ENCODE measurements around the gene TBL3. TPM values are rescaled to one million over a fixed set of nuclear protein-coding genes. Genes with fewer than 3 reads are reported as not detected.

TBL3 gene
- total RNA-seq, 1 experiment from 2014 or later = 73.4 TPM

GRCh38 chr16:1978476-1979120, 6.7 kb downstream of the TBL3 start (continued):
- TF ChIP-seq, protein P1, sequence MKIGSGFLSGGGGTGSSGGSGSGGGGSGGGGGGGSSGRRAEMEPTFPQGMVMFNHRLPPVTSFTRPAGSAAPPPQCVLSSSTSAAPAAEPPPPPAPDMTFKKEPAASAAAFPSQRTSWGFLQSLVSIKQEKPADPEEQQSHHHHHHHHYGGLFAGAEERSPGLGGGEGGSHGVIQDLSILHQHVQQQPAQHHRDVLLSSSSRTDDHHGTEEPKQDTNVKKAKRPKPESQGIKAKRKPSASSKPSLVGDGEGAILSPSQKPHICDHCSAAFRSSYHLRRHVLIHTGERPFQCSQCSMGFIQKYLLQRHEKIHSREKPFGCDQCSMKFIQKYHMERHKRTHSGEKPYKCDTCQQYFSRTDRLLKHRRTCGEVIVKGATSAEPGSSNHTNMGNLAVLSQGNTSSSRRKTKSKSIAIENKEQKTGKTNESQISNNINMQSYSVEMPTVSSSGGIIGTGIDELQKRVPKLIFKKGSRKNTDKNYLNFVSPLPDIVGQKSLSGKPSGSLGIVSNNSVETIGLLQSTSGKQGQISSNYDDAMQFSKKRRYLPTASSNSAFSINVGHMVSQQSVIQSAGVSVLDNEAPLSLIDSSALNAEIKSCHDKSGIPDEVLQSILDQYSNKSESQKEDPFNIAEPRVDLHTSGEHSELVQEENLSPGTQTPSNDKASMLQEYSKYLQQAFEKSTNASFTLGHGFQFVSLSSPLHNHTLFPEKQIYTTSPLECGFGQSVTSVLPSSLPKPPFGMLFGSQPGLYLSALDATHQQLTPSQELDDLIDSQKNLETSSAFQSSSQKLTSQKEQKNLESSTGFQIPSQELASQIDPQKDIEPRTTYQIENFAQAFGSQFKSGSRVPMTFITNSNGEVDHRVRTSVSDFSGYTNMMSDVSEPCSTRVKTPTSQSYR (CRISPR knock-in tag; IDR thresholded peaks at IDR 0.05) = peak; percentile 13; the same call in 1 of the 2 replicates
- TF ChIP-seq KAT7 (CRISPR knock-in tag; IDR thresholded peaks at IDR 0.05; ENCODE audit: borderline replicate concordance) (no peak), ESRRA (CRISPR knock-in tag; IDR thresholded peaks at IDR 0.05; ENCODE audit: borderline replicate concordance) (no peak), TEAD4 (CRISPR knock-in tag; IDR thresholded peaks at IDR 0.05) (no peak), MYBL2 (CRISPR knock-in tag; IDR thresholded peaks at IDR 0.05) (0 out of 2 replicates have a peak, but pooled peaks have one; percentile 2), MXD4 (CRISPR knock-in tag; IDR thresholded peaks at IDR 0.05; ENCODE audit: borderline replicate concordance) (no peak), ZNF219 (CRISPR knock-in tag; IDR thresholded peaks at IDR 0.05; ENCODE audit: borderline replicate concordance) (no peak; the same call in 1 of the 2 replicates), GABPB1 (CRISPR knock-in tag; IDR thresholded peaks at IDR 0.05) (no peak), FOXP1 (CRISPR knock-in tag; IDR thresholded peaks at IDR 0.05; ENCODE audit: borderline replicate concordance) (no peak), CREB1 (CRISPR knock-in tag; IDR thresholded peaks at IDR 0.05) (no peak), TCF7 (CRISPR knock-in tag; IDR thresholded peaks at IDR 0.05; ENCODE audit: low read depth) (no peak)
- TF ChIP-seq, protein P2, sequence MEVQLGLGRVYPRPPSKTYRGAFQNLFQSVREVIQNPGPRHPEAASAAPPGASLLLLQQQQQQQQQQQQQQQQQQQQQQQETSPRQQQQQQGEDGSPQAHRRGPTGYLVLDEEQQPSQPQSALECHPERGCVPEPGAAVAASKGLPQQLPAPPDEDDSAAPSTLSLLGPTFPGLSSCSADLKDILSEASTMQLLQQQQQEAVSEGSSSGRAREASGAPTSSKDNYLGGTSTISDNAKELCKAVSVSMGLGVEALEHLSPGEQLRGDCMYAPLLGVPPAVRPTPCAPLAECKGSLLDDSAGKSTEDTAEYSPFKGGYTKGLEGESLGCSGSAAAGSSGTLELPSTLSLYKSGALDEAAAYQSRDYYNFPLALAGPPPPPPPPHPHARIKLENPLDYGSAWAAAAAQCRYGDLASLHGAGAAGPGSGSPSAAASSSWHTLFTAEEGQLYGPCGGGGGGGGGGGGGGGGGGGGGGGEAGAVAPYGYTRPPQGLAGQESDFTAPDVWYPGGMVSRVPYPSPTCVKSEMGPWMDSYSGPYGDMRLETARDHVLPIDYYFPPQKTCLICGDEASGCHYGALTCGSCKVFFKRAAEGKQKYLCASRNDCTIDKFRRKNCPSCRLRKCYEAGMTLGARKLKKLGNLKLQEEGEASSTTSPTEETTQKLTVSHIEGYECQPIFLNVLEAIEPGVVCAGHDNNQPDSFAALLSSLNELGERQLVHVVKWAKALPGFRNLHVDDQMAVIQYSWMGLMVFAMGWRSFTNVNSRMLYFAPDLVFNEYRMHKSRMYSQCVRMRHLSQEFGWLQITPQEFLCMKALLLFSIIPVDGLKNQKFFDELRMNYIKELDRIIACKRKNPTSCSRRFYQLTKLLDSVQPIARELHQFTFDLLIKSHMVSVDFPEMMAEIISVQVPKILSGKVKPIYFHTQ (CRISPR knock-in tag; IDR thresholded peaks at IDR 0.05) = no peak
- TF ChIP-seq, protein P3, sequence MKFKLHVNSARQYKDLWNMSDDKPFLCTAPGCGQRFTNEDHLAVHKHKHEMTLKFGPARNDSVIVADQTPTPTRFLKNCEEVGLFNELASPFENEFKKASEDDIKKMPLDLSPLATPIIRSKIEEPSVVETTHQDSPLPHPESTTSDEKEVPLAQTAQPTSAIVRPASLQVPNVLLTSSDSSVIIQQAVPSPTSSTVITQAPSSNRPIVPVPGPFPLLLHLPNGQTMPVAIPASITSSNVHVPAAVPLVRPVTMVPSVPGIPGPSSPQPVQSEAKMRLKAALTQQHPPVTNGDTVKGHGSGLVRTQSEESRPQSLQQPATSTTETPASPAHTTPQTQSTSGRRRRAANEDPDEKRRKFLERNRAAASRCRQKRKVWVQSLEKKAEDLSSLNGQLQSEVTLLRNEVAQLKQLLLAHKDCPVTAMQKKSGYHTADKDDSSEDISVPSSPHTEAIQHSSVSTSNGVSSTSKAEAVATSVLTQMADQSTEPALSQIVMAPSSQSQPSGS (CRISPR knock-in tag; IDR thresholded peaks at IDR 0.05; ENCODE audit: borderline replicate concordance, low read depth) = no peak
- TF ChIP-seq, protein P4, sequence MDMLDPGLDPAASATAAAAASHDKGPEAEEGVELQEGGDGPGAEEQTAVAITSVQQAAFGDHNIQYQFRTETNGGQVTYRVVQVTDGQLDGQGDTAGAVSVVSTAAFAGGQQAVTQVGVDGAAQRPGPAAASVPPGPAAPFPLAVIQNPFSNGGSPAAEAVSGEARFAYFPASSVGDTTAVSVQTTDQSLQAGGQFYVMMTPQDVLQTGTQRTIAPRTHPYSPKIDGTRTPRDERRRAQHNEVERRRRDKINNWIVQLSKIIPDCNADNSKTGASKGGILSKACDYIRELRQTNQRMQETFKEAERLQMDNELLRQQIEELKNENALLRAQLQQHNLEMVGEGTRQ (CRISPR knock-in tag; IDR thresholded peaks at IDR 0.05) = no peak
- TF ChIP-seq, protein P5, sequence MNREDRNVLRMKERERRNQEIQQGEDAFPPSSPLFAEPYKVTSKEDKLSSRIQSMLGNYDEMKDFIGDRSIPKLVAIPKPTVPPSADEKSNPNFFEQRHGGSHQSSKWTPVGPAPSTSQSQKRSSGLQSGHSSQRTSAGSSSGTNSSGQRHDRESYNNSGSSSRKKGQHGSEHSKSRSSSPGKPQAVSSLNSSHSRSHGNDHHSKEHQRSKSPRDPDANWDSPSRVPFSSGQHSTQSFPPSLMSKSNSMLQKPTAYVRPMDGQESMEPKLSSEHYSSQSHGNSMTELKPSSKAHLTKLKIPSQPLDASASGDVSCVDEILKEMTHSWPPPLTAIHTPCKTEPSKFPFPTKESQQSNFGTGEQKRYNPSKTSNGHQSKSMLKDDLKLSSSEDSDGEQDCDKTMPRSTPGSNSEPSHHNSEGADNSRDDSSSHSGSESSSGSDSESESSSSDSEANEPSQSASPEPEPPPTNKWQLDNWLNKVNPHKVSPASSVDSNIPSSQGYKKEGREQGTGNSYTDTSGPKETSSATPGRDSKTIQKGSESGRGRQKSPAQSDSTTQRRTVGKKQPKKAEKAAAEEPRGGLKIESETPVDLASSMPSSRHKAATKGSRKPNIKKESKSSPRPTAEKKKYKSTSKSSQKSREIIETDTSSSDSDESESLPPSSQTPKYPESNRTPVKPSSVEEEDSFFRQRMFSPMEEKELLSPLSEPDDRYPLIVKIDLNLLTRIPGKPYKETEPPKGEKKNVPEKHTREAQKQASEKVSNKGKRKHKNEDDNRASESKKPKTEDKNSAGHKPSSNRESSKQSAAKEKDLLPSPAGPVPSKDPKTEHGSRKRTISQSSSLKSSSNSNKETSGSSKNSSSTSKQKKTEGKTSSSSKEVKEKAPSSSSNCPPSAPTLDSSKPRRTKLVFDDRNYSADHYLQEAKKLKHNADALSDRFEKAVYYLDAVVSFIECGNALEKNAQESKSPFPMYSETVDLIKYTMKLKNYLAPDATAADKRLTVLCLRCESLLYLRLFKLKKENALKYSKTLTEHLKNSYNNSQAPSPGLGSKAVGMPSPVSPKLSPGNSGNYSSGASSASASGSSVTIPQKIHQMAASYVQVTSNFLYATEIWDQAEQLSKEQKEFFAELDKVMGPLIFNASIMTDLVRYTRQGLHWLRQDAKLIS (CRISPR knock-in tag; IDR thresholded peaks at IDR 0.05; ENCODE audit: borderline replicate concordance) = no peak
- TF ChIP-seq, protein P6, sequence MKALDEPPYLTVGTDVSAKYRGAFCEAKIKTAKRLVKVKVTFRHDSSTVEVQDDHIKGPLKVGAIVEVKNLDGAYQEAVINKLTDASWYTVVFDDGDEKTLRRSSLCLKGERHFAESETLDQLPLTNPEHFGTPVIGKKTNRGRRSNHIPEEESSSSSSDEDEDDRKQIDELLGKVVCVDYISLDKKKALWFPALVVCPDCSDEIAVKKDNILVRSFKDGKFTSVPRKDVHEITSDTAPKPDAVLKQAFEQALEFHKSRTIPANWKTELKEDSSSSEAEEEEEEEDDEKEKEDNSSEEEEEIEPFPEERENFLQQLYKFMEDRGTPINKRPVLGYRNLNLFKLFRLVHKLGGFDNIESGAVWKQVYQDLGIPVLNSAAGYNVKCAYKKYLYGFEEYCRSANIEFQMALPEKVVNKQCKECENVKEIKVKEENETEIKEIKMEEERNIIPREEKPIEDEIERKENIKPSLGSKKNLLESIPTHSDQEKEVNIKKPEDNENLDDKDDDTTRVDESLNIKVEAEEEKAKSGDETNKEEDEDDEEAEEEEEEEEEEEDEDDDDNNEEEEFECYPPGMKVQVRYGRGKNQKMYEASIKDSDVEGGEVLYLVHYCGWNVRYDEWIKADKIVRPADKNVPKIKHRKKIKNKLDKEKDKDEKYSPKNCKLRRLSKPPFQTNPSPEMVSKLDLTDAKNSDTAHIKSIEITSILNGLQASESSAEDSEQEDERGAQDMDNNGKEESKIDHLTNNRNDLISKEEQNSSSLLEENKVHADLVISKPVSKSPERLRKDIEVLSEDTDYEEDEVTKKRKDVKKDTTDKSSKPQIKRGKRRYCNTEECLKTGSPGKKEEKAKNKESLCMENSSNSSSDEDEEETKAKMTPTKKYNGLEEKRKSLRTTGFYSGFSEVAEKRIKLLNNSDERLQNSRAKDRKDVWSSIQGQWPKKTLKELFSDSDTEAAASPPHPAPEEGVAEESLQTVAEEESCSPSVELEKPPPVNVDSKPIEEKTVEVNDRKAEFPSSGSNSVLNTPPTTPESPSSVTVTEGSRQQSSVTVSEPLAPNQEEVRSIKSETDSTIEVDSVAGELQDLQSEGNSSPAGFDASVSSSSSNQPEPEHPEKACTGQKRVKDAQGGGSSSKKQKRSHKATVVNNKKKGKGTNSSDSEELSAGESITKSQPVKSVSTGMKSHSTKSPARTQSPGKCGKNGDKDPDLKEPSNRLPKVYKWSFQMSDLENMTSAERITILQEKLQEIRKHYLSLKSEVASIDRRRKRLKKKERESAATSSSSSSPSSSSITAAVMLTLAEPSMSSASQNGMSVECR (CRISPR knock-in tag; IDR thresholded peaks at IDR 0.05; ENCODE audit: borderline replicate concordance) = peak; percentile 46; the same call in 1 of the 2 replicates
